HL-60 (cell line): ENCODE measurements around the gene WLS.

Experiments
- DNase-seq, 2 experiments: peaks; one replicate each; pipeline ENCODE4 v3.0.0-alpha.2; 2010 to 2020; ENCODE audit warnings: low read depth in 1 of 2, low spot score in 1 of 2
- H3K27ac ChIP-seq: fragments of 250-450 bp; sonication (Bioruptor Pico); replicated peaks from 2 replicates; pipeline ENCODE4 v1.5.1; 2020; ENCODE audit warnings: mild to moderate bottlenecking, moderate library complexity
- H3K27me3 ChIP-seq: fragments of 250-450 bp; sonication (Bioruptor Pico); 2 replicates; pipeline ENCODE4 v1.5.1; 2021; ENCODE audit warnings: mild to moderate bottlenecking, moderate library complexity; ENCODE audit not compliant: insufficient read depth, poor library complexity, severe bottlenecking
- H3K4me3 ChIP-seq: replicated peaks from 2 replicates; pipeline ENCODE4 v1.5.1; 2011; ENCODE audit warnings: mild to moderate bottlenecking, control low read depth, low read length; ENCODE audit not compliant: insufficient read depth
- CTCF ChIP-seq: IDR thresholded peaks from one replicate; pipeline ENCODE4 v1.5.1; 2011; ENCODE audit warnings: low read length, control low read depth, inconsistent platforms; ENCODE audit not compliant: insufficient read depth
- GABPA ChIP-seq: IDR thresholded peaks from 2 replicates; pipeline ENCODE4 v1.6.1; 2012; ENCODE audit warnings: low read depth
- POLR2AphosphoS5 ChIP-seq: IDR thresholded peaks from 2 replicates; pipeline ENCODE4 v1.6.1; 2012; ENCODE audit warnings: low read depth
- REST ChIP-seq: IDR thresholded peaks from 2 replicates; pipeline ENCODE4 v1.6.1; 2012; ENCODE audit warnings: low read depth; ENCODE audit not compliant: insufficient replicate concordance
- SPI1 ChIP-seq: IDR thresholded peaks from 2 replicates; pipeline ENCODE4 v1.6.1; 2012; ENCODE audit warnings: low read depth, mild to moderate bottlenecking, borderline replicate concordance

Gene WLS

GRCh38 chr1:68221980-68222373 is 10.3 kb downstream of the WLS start:
- no peak overlapping the region for H3K27ac ChIP-seq
- H3K4me3 ChIP-seq: no peak overlapping the region
- peaks cover 7% of the 10 kb centered on the region for H3K27me3 ChIP-seq
- DNase-seq: no peak
- TF ChIP-seq SPI1 (no peak), REST (no peak), POLR2AphosphoS5 (no peak), GABPA (no peak), CTCF (no peak)

- no peak for TF ChIP-seq SPI1
- no peak for TF ChIP-seq REST
- TF ChIP-seq POLR2AphosphoS5: no peak
- no peak for TF ChIP-seq CTCF
- no peak for TF ChIP-seq GABPA
- H3K27me3 ChIP-seq: peaks cover 7% of the 10 kb centered on the region
- no peak overlapping the region for H3K4me3 ChIP-seq
- no peak overlapping the region for H3K27ac ChIP-seq
- no peak for DNase-seq
Measured at GRCh38 chr1:68221001-68221979, 11.0 kb downstream of the WLS start.

- no peak for DNase-seq
- H3K4me3 ChIP-seq: no peak overlapping the region
- H3K27me3 ChIP-seq: peaks cover 7% of the 10 kb centered on the region
- TF ChIP-seq REST (no peak), SPI1 (no peak), CTCF (no peak), GABPA (no peak), POLR2AphosphoS5 (no peak)
- H3K27ac ChIP-seq: no peak overlapping the region
Measured at GRCh38 chr1:68220420-68220819, 11.9 kb downstream of the WLS start.
